A549 (cell line): ENCODE data around the gene WNT1.

ENCODE experiments used
- CBX2 ChIP-seq: fragments of 200-600 bp; sonication (generic); IDR thresholded peaks from 2 replicates; pipeline ENCODE4 v1.6.1; 2016; ENCODE audit warnings: low read depth, mild to moderate bottlenecking, borderline replicate concordance
- CEBPB ChIP-seq, 2 experiments: fragments of >200 bp in 1 of 2; sonication (Bioruptor Twin) in 1 of 2; formaldehyde crosslinking in 1 of 2; IDR thresholded peaks; 2 replicates each; pipeline ENCODE4 v1.6.1; 2012 to 2016
- CHD2 ChIP-seq: fragments of 150-350 bp; IDR thresholded peaks from 2 replicates; pipeline ENCODE4 v1.6.1; 2014; ENCODE audit warnings: low read length; ENCODE audit not compliant: partially characterized antibody
- ESRRA ChIP-seq: fragments of 150-350 bp; IDR thresholded peaks from 2 replicates; pipeline ENCODE4 v1.6.1; 2014; ENCODE audit warnings: mild to moderate bottlenecking, low read length, borderline replicate concordance
- JUNB ChIP-seq: fragments of >200 bp; sonication (Bioruptor Twin); formaldehyde crosslinking; IDR thresholded peaks from 2 replicates; pipeline ENCODE4 v1.6.1; 2016
- MAFK ChIP-seq: fragments of 450-650 bp; IDR thresholded peaks from 2 replicates; pipeline ENCODE4 v1.6.1; 2014; ENCODE audit not compliant: partially characterized antibody
- MAZ ChIP-seq: fragments of 150-350 bp; IDR thresholded peaks from 2 replicates; pipeline ENCODE4 v1.6.1; 2014; ENCODE audit warnings: antibody characterized with exemption, low read depth, low read length, borderline replicate concordance
- RAD21 ChIP-seq, 2 experiments: fragments of >200 bp in 1 of 2; sonication (Bioruptor Twin) in 1 of 2; formaldehyde crosslinking in 1 of 2; IDR thresholded peaks in 1 of 2; conservative IDR thresholded peaks in 1 of 2; 2 replicates in 1 of 2; 3 replicates in 1 of 2; pipeline ENCODE4 v1.6.1; 2012 to 2018; ENCODE audit warnings: inconsistent platforms in 1 of 2
- RNF2 ChIP-seq: fragments of 200-600 bp; sonication (generic); IDR thresholded peaks from 2 replicates; pipeline ENCODE4 v1.6.1; 2016; ENCODE audit warnings: low read depth, mild to moderate bottlenecking, antibody characterized with exemption, moderate library complexity, borderline replicate concordance
- TF ChIP-seq, protein P1 (sequence below): IDR thresholded peaks from 2 replicates; pipeline ENCODE4 v1.6.1; 2012; ENCODE audit warnings: low read depth, borderline replicate concordance
- TF ChIP-seq, protein P2 (sequence below): fragments of >200 bp; sonication (Bioruptor Twin); formaldehyde crosslinking; IDR thresholded peaks from 3 replicates; pipeline ENCODE4 v1.5.1; 2016
- TF ChIP-seq, protein P3 (sequence below): IDR thresholded peaks from 2 replicates; pipeline ENCODE4 v1.6.1; 2012
- TF ChIP-seq, protein P4 (sequence below): fragments of >200 bp; sonication (Bioruptor Twin); formaldehyde crosslinking; IDR thresholded peaks from 3 replicates; pipeline ENCODE4 v1.6.1; 2016

DNA sequence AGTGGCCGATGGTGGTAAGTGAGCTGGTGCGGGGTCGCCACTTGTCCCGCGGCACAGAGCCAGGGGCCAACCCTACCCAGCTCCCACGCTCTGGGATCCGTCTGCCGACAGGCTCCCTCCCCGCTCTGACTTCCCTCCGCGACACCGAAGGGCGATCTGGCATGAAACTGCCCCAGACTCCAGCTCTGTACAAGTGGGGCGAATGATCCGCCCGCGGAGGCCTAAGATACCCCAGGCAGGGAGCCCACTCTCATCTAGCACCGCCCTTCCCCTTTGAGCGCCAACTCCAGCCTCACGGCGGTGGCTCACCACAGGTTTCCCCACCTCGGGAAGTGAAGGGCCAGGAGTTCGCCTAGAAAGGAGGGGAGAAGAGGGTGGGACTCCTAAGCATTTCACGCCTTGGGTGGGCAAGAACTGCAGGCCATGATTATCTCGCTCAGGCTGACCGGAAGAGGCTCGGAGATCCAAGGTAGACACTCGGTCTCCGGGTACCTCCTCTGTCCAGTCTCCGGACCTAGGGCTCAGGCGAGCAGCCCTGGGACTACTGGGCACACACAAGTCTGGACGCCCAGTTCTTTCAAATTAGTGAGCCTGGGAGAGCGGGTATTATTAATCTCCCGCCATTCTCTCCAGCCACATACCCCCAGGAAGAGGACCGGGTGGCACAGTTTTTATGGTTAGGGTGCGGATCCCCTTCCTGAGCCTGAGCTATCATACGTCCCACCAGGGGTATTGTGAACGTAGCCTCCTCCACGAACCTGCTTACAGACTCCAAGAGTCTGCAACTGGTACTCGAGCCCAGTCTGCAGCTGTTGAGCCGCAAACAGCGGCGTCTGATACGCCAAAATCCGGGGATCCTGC is 849 bp downstream of the WNT1 start:
- TF ChIP-seq, protein P1, sequence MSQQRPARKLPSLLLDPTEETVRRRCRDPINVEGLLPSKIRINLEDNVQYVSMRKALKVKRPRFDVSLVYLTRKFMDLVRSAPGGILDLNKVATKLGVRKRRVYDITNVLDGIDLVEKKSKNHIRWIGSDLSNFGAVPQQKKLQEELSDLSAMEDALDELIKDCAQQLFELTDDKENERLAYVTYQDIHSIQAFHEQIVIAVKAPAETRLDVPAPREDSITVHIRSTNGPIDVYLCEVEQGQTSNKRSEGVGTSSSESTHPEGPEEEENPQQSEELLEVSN, result no peak
- TF ChIP-seq, protein P2, sequence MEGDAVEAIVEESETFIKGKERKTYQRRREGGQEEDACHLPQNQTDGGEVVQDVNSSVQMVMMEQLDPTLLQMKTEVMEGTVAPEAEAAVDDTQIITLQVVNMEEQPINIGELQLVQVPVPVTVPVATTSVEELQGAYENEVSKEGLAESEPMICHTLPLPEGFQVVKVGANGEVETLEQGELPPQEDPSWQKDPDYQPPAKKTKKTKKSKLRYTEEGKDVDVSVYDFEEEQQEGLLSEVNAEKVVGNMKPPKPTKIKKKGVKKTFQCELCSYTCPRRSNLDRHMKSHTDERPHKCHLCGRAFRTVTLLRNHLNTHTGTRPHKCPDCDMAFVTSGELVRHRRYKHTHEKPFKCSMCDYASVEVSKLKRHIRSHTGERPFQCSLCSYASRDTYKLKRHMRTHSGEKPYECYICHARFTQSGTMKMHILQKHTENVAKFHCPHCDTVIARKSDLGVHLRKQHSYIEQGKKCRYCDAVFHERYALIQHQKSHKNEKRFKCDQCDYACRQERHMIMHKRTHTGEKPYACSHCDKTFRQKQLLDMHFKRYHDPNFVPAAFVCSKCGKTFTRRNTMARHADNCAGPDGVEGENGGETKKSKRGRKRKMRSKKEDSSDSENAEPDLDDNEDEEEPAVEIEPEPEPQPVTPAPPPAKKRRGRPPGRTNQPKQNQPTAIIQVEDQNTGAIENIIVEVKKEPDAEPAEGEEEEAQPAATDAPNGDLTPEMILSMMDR, result no peak
- TF ChIP-seq RNF2, result no peak
- no peak for TF ChIP-seq CHD2
- no peak for TF ChIP-seq MAZ
- TF ChIP-seq JUNB, result no peak
- TF ChIP-seq, protein P3, sequence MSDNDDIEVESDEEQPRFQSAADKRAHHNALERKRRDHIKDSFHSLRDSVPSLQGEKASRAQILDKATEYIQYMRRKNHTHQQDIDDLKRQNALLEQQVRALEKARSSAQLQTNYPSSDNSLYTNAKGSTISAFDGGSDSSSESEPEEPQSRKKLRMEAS, result no peak
- TF ChIP-seq, protein P4, sequence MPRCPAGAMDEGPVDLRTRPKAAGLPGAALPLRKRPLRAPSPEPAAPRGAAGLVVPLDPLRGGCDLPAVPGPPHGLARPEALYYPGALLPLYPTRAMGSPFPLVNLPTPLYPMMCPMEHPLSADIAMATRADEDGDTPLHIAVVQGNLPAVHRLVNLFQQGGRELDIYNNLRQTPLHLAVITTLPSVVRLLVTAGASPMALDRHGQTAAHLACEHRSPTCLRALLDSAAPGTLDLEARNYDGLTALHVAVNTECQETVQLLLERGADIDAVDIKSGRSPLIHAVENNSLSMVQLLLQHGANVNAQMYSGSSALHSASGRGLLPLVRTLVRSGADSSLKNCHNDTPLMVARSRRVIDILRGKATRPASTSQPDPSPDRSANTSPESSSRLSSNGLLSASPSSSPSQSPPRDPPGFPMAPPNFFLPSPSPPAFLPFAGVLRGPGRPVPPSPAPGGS, result no peak
- no peak for TF ChIP-seq CEBPB (IDR thresholded peaks at IDR 0.05)
- TF ChIP-seq ESRRA, result no peak
- no peak for TF ChIP-seq RAD21 (conservative IDR thresholded peaks at IDR 0.05 in 1 of 2, IDR thresholded peaks at IDR 0.05 in 1 of 2)
- no peak for TF ChIP-seq CBX2
- TF ChIP-seq MAFK, result no peak
